Naive B cell (primary cell): ENCODE data around the gene MBD4. TPM values are rescaled to one million over a fixed set of nuclear protein-coding genes. Genes with fewer than 3 reads are reported as not detected.
"Not testable (repeated sequence)": the region's sequence is repeated elsewhere in the genome, so short reads cannot be mapped to it uniquely, and the experiment has no call there.

Experiments
- ATAC-seq, 2 donors: fragments of 150-1000 bp; cut with Tn5 transposase; 2 replicates each; pipeline ENCODE4 v1.10.0; 2021; ENCODE audit warnings: low read depth in 2 of 2, mild to moderate bottlenecking in 2 of 2, moderate library complexity in 2 of 2
- DNase-seq: peaks from one replicate; pipeline ENCODE4 v3.0.0; 2022
- H3K27ac Mint-ChIP-seq, 6 donors: one replicate each; pipeline ENCODE4 v1.8.0; 2020 to 2022; ENCODE audit warnings: mild to moderate bottlenecking in 6 of 6, mixed read lengths in 6 of 6, moderate library complexity in 5 of 6, inconsistent platforms in 2 of 6
- H3K27me3 Mint-ChIP-seq, 3 donors: one replicate each; pipeline ENCODE4 v1.8.0; 2021 to 2022; ENCODE audit warnings: mixed read lengths in 3 of 3, mild to moderate bottlenecking in 1 of 3
- H3K36me3 Mint-ChIP-seq, 2 donors: one replicate each; pipeline ENCODE4 v1.8.0; 2020 to 2022; ENCODE audit warnings: mixed read lengths in 2 of 2, inconsistent platforms in 1 of 2, mild to moderate bottlenecking in 1 of 2
- H3K4me1 Mint-ChIP-seq, 3 donors: one replicate each; pipeline ENCODE4 v1.8.0; 2020 to 2022; ENCODE audit warnings: mixed read lengths in 3 of 3, inconsistent platforms in 1 of 3, mild to moderate bottlenecking in 1 of 3, moderate library complexity in 1 of 3
- H3K4me3 Mint-ChIP-seq, 8 donors: one replicate each; pipeline ENCODE4 v1.8.0; 2020 to 2022; ENCODE audit warnings: mild to moderate bottlenecking in 8 of 8, mixed read lengths in 8 of 8, moderate library complexity in 8 of 8, inconsistent platforms in 2 of 8
- H3K9me3 Mint-ChIP-seq, 7 donors: one replicate each; pipeline ENCODE4 v1.8.0; 2020 to 2022; ENCODE audit warnings: mixed read lengths in 7 of 7, mild to moderate bottlenecking in 5 of 7, inconsistent platforms in 2 of 7, moderate library complexity in 1 of 7
- polyA plus RNA-seq, 6 donors: library from polyadenylated mRNA; unstranded; fragments of 300-500 nt; fragmentation: Illumina TruSeq; gene quantifications; one replicate each; pipeline ENCODE4 v1.2.3, GENCODE V29; 2021; ENCODE audit warnings: low read depth in 6 of 6

Gene MBD4
- polyA plus RNA-seq, 6 donors from 2014 or later = 98.2 to 187 (median 127) TPM

DNA sequence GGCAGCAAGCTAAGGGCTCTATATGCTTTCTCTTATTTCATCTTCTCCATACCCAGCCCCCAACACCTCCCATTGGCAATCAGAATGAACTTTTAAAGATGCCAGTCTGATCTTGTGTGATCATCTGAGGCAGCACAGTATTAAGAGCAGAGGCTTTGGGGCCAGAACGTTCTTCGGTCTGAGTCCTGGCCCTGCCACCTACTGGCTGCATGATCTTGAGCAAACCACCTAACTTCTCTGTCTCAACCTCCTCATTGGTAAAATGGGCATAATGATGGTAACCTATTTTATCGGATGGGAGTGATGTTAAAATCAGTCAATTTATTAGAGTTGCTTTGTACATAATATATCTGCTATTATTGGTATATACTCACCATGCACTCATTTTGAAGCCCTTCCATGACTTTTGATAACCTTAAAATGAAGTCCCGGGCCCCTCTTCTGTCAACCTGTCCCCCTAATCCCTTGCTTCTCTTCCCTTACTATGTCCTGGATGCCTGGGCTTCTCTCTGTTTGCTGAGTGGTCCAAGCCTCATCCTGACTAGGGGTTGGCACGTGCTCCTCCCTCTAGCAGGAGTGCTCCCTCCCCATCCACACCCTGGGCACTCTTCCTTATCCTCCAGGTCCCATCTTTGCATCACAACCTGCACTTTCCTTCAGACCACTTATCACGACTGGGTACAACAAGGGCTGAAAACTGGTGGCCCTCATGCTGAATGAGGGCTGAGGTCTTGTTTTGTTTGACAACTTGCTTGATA, 17.6 kb downstream of the MBD4 start:
- H3K36me3 Mint-ChIP-seq = peaks cover 0 to 17% of the 10 kb centered on the region in 2 donors
- ATAC-seq = no peak
- peaks cover 5 to 17% (median 12%) of the 10 kb centered on the region in 7 donors for H3K9me3 Mint-ChIP-seq
- peak overlapping the region in 1 of 6 donors; percentile 49 for H3K27ac Mint-ChIP-seq
- DNase-seq = no peak
- no peaks in the 10 kb centered on the region for H3K27me3 Mint-ChIP-seq
- H3K4me3 Mint-ChIP-seq = no peak overlapping the region
- H3K4me1 Mint-ChIP-seq = peaks cover 17 to 27% (median 23%) of the 10 kb centered on the region in 3 donors

DNA sequence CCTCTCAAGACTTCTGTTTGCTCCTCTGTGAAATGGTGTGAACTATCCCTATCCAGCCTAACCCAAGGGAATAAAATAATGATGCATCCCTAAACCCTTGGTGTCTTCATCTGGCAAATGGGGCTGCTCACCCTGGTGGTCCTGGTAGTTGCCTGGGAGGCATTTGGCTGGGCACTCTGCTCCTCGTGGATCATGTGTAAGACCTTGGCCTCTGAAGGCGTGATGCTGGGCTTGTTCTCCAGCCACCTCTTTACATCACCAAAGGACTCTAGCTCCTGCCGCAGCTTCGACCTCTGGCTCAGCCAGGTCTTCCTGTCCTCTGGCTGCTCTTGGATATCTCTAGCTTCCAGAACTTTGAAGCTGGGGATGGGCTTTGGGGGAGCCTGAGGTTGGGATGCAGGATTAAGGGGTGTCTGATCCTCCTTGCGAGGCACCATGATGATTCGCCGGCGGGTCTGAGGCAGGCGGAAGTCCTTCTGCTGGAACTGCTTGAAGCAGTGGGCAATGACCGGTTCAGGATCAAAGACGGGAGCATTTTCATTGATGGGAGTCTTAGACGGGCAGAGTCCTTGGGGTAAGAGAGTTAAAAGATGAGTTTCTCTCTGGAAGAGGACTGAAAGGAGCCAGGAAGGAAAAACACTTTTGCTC, 18.4 kb downstream of the MBD4 start:
- Mint-ChIP-seq H3K4me1 (peaks cover 17 to 27% (median 22%) of the 10 kb centered on the region in 3 donors), H3K27me3 (no peaks in the 10 kb centered on the region), H3K9me3 (peaks cover 5 to 17% (median 12%) of the 10 kb centered on the region in 7 donors), H3K27ac (peak overlapping the region in 2 of 6 donors; percentile 10 to 60), H3K36me3 (peaks cover 0 to 17% of the 10 kb centered on the region in 2 donors), H3K4me3 (no peak overlapping the region)
- ATAC-seq (no peak), DNase-seq (no peak)

DNA sequence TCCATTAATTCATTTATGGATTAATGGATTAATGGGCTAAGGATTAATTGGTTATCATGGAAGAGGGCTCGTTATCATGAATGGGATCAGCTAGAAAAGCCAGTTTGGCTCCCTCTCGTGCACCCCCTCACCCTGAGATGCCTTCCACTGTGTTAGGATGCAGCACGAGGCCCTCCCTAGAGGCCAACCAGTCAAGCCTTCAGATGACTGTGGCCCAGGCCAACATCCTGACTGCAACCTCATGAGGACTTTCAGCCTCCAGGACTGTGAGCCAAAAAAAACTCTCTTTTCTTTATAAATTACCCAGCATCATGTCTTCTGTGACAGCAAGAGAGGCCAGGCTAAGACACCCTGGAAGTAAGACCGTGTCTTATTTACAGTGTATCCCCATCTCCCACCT, 20.3 kb downstream of the MBD4 start:
- peaks cover 10 to 17% (median 10%) of the 10 kb centered on the region in 3 donors for H3K4me1 Mint-ChIP-seq
- H3K36me3 Mint-ChIP-seq = peaks cover 0 to 9% of the 10 kb centered on the region in 2 donors
- H3K9me3 Mint-ChIP-seq = peaks cover 4 to 10% (median 7%) of the 10 kb centered on the region in 7 donors
- ATAC-seq (no peak), DNase-seq (no peak)
- no peak overlapping the region for H3K4me3 Mint-ChIP-seq
- no peak overlapping the region for H3K27ac Mint-ChIP-seq
- H3K27me3 Mint-ChIP-seq = no peaks in the 10 kb centered on the region

DNA sequence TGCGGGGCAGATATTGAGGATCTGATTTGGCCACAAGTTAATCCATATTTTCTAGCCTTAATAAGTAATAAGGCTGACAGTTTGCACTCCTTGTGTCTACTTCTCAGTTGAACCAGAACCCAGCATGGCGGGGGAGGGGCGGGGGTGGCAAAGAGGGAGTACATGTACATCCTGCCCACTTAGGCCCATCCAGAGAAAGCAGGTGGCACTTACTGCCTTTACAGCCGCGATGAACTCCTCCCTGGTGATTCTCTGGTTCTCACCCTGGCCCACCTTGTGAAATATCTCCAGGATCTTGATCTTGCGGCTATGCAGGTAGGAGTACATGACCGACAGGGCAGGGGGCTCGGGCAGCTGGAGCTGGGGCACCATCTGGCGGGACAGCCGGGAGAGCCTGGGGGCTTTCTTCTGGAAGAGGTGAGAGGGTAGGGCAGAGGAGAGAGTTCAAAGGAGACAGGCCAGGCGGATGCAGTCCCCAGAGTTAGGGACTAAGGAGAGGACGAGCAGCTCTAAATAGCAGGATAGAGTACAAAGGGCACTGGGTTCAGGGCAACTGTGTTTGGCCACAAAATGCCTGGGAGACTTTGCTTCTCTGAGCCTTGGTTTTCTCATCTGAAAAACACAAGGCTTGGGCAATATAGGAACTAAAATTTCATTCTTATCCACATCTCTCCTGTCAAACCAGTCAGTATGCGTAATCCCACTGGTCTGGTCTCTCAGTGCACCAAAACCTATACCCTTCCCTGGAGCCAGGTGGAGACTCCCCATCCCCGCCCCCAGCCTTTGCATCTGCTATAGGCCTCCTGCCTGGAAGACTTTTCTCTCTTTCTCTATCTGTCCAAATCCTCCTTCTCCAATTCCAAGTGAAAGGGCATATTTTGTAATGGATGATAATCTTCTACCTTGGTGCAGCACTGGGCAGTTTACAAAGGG, 21.4 kb downstream of the MBD4 start:
- peak overlapping the region in 1 of 6 donors; percentile 59 for H3K27ac Mint-ChIP-seq
- H3K27me3 Mint-ChIP-seq = peaks cover 0 to 7% (median 0%) of the 10 kb centered on the region in 3 donors
- no peak for ATAC-seq
- peaks cover 0 to 6% (median 0%) of the 10 kb centered on the region in 3 donors for H3K4me1 Mint-ChIP-seq
- no peaks in the 10 kb centered on the region for H3K9me3 Mint-ChIP-seq
- peaks cover 0 to 7% of the 10 kb centered on the region in 2 donors for H3K36me3 Mint-ChIP-seq
- no peak for DNase-seq
- no peak overlapping the region for H3K4me3 Mint-ChIP-seq

DNA sequence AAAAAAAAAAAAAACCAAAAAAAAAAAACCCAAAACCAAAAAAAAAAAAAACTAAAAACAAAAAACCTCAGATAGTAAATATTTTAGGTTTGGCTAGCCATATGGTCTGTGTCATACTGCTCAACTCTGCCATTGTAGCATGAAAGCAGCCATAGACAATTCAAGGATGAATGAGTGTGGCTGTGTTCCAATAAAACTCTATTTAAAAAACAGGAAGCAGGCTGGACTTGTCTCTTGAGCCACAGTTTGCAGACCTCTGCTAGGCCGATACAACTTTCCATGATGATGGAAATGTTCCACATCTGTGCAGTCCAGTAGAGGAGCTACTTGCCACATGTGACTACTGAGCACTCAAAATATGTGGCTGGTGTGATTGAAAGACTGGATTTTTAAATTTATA, 22.4 kb downstream of the MBD4 start:
- H3K4me3 Mint-ChIP-seq = no peak overlapping the region
- ATAC-seq (no peak), DNase-seq (no peak)
- H3K36me3 Mint-ChIP-seq = peaks cover 0 to 7% of the 10 kb centered on the region in 2 donors
- no peaks in the 10 kb centered on the region for H3K9me3 Mint-ChIP-seq
- peaks cover 0 to 6% (median 0%) of the 10 kb centered on the region in 3 donors for H3K4me1 Mint-ChIP-seq
- H3K27ac Mint-ChIP-seq = no peak overlapping the region
- H3K27me3 Mint-ChIP-seq = peaks cover 0 to 8% (median 5%) of the 10 kb centered on the region in 3 donors

DNA sequence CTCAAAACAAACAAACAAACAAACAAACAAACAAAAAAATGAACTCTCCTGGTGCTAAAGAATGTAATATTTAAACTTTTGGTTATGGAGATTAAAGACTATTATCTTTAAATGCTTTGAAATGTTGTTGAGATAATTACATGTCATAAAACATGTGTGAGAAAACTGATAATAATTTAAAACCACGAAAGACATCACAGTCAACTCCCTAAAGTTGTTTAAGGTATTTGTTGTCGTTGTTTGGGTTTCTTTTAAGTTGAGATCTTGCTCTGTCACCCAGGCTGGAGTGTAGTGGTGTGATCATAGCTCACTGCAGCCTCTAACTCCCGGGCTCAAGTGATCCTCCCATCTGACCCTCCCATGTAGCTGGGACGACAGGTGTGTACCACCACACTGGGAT, 23.3 kb downstream of the MBD4 start:
- Mint-ChIP-seq H3K27me3 (peaks cover 0 to 8% (median 5%) of the 10 kb centered on the region in 3 donors), H3K4me1 (peaks cover 0 to 6% (median 0%) of the 10 kb centered on the region in 3 donors), H3K9me3 (no peaks in the 10 kb centered on the region), H3K27ac (no peak overlapping the region), H3K36me3 (peaks cover 0 to 7% of the 10 kb centered on the region in 2 donors), H3K4me3 (no peak overlapping the region)
- ATAC-seq (no peak), DNase-seq (no peak)

DNA sequence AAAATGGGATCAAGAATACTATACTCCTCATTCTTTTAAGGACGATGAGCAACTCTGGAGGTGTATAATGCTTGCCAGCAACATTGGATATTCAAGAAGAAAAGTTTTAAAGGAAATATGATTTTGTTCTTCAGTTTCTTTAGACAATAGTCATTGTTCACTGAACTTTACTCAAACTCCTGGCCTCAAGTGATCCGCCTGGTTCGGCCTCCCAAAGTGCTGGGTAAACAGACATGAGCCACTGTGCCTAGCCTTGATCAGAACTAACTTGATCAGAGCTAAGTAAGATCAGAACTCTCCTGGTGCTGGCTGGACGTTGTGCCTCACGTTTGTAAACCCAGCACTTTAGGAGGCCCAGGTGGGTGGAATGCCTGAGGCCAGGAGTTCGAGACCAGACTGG, 23.9 kb downstream of the MBD4 start:
- no peak for DNase-seq
- peaks cover 0 to 7% of the 10 kb centered on the region in 2 donors for H3K36me3 Mint-ChIP-seq
- H3K9me3 Mint-ChIP-seq = no peaks in the 10 kb centered on the region
- H3K27me3 Mint-ChIP-seq = peaks cover 0 to 8% (median 5%) of the 10 kb centered on the region in 3 donors
- no peak overlapping the region for H3K4me3 Mint-ChIP-seq
- H3K4me1 Mint-ChIP-seq = peaks cover 0 to 6% (median 0%) of the 10 kb centered on the region in 3 donors
- no peak for ATAC-seq
- no peak overlapping the region for H3K27ac Mint-ChIP-seq

DNA sequence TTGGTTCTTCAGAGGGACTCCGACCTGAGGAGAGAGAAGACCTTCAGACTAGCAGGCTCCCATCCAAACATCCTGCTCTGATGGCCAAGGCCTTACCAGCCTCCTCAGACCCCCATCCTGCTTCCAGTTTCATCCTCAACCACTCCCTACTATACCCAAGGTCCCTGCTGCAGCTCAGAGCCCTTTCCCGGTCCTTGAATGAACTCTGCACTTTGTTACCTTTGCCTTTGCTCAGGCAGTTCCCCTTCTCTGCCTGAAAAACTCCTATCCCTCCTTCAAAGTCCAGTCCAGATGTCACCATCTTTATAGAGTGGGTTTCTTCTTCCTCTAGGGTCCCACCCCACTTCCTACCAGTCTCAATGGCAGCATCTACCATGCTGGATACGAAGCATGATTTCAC, 24.4 kb downstream of the MBD4 start:
- peak overlapping the region in 1 of 6 donors; percentile 13 for H3K27ac Mint-ChIP-seq
- no peak for DNase-seq
- peaks cover 0 to 7% of the 10 kb centered on the region in 2 donors for H3K36me3 Mint-ChIP-seq
- peaks cover 0 to 8% (median 5%) of the 10 kb centered on the region in 3 donors for H3K27me3 Mint-ChIP-seq
- no peak overlapping the region for H3K4me3 Mint-ChIP-seq
- no peak for ATAC-seq
- H3K9me3 Mint-ChIP-seq = no peaks in the 10 kb centered on the region
- peaks cover 0 to 6% (median 0%) of the 10 kb centered on the region in 3 donors for H3K4me1 Mint-ChIP-seq

DNA sequence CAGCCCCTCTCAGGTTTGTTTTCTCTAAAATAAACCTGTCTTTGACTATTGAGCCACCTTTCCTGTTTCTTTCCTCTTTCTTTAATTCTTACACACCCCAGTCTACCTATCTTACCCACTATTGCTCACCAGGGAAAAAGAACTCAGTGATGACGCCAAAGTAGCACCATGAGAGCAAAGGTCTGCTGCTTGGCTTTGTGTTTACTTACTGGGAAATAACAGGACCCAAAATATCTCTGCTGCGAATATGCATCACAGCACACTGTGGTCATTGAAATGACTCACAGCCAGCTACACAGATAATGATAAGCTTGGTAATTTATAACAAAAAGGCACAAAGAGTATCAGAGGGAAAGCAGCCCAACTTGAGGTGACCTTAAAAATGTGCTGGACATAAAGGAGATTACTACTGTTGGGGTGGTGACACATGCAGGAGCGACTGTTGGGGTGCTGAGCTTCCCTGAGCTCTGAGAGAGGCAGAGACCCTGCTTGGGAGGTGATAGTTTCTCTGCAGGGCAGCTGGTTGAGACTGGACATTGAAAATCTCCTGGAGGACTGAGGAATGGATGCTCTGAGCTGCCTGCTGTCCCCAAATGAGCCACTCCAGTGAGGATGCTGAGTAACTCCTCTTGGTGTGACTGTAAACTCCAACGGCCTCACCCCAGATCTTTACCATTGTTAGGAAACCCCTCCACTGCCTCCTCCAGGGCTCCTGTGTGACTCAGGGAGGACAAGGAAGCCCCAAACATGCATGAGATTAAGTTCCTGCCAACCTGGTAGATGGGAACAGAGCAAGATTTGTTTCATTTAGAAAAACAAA, 25.9 kb downstream of the MBD4 start:
- no peak for DNase-seq
- Mint-ChIP-seq H3K27me3 (peaks cover 0 to 8% (median 5%) of the 10 kb centered on the region in 3 donors), H3K4me1 (peaks cover 0 to 12% (median 5%) of the 10 kb centered on the region in 3 donors), H3K27ac (peak overlapping the region in 2 of 6 donors; percentile 8 to 55), H3K36me3 (peaks cover 0 to 7% of the 10 kb centered on the region in 2 donors), H3K9me3 (no peaks in the 10 kb centered on the region), H3K4me3 (no peak overlapping the region)
- ATAC-seq = no peak

DNA sequence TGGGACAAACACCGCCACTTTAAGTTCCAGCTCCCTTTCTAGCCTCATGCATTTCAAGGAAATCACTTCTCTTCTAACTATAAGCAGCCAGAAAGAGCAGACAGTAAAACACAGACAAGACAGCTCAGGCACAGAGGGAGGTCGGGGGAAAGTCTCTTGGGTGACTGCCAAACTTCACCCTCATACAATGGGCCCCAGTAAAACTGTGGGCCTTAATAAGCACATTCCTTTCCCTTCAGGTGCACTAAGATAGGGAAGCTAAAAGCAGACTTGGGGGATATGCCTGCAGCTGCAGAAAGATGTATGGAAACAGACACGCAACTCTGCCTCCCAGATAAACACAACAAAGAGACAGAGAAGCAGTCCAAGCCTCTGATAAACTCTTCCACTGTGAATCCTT, 26.5 kb downstream of the MBD4 start:
- not testable (repeated sequence) for H3K4me3 Mint-ChIP-seq, H3K9me3 Mint-ChIP-seq, H3K27me3 Mint-ChIP-seq, DNase-seq, ATAC-seq, H3K36me3 Mint-ChIP-seq
- Mint-ChIP-seq H3K27ac (peak overlapping the region in 1 of 6 donors; percentile 88), H3K4me1 (peaks cover 0 to 12% (median 9%) of the 10 kb centered on the region in 3 donors)

DNA sequence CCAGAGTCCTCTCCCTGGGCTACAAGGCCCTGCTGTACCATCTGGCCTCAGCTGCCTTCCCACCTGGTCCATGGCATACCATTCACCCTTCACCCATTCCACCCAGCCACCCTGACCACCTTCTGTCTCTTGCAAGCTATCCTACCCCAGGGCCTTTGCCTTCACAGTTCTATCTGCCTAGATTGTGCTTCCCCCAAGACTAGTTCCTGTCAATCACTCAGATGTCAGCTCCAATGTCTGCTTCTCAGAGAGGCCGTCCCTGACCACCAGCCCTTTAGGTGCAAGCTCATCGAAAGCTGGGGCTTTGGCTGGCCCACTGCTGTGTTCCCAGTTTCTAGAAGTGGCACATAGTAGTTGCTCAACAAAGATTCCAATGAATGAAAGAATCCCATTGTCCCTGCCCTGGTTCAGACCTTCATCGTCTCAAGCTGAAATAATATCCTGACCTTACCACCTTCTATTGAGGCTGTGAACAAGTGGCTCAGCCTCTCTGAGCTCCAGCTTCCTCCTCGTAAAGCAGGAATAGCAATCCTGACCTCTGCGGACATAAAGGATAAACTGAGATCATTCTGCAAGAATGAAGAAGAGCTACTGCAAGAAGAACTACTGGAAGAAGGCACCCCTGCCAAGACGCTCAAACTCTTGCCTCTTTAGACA, 27.1 kb downstream of the MBD4 start:
- ATAC-seq = no peak
- Mint-ChIP-seq H3K4me3 (no peak overlapping the region), H3K27ac (peak overlapping the region in 1 of 6 donors; percentile 88)

DNA sequence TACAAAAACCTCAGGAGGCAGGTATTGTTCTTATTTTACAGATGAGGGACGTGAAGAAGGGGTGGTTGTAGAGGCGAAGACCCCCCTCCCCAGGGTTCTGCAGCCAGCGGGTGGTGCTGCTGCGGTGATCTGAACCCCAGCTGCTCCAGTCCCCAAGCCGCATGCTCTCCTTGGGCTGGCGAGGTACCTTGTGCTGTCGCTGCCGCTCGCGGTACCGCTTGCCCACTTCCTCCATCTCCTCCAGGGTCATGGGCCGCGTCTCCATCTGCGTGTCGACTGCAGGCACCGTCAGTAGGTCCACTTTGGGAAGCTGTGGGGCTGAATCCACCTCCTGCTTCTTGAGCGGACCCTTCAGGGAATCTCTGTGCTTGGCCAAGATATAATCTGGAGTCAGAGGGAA, 28.8 kb downstream of the MBD4 start:
- ATAC-seq (no peak), DNase-seq (no peak)
- Mint-ChIP-seq H3K27me3 (peaks cover 0 to 8% (median 5%) of the 10 kb centered on the region in 3 donors), H3K4me1 (peaks cover 0 to 12% (median 9%) of the 10 kb centered on the region in 3 donors), H3K9me3 (no peaks in the 10 kb centered on the region), H3K4me3 (no peak overlapping the region), H3K27ac (peak overlapping the region in 2 of 6 donors; percentile 47 to 82), H3K36me3 (peaks cover 0 to 7% of the 10 kb centered on the region in 2 donors)

More for the DNA sequence above, 27.1 kb downstream of the MBD4 start:
- no peak for DNase-seq
- H3K4me1 Mint-ChIP-seq = peaks cover 0 to 12% (median 9%) of the 10 kb centered on the region in 3 donors
- no peaks in the 10 kb centered on the region for H3K9me3 Mint-ChIP-seq
- peaks cover 0 to 7% of the 10 kb centered on the region in 2 donors for H3K36me3 Mint-ChIP-seq
- H3K27me3 Mint-ChIP-seq = peaks cover 0 to 8% (median 5%) of the 10 kb centered on the region in 3 donors
